Sigmoid colon (tissue), 7 donors: Measurements from ENCODE around the gene MEA1. TPM values are rescaled to one million over a fixed set of nuclear protein-coding genes. Genes with fewer than 3 reads are reported as not detected.

Experiments used
- DNase-seq: peaks from one replicate; pipeline ENCODE4 v3.0.0-alpha.2; 2019
- H3K27ac ChIP-seq, 4 donors: fragments of 200-600 bp; sonication (generic); one replicate each; pipeline ENCODE4 v1.5.1; 2016 to 2019; ENCODE audit warnings: mild to moderate bottlenecking in 1 of 4
- H3K27me3 ChIP-seq, 3 donors: fragments of 200-600 bp; sonication (generic); one replicate each; pipeline ENCODE4 v1.5.1; 2019; ENCODE audit warnings: mild to moderate bottlenecking in 1 of 3
- H3K36me3 ChIP-seq, 4 donors: fragments of 200-600 bp; sonication (generic); one replicate each; pipeline ENCODE4 v1.5.1; 2016 to 2019
- H3K4me1 ChIP-seq, 4 donors: fragments of 200-600 bp; sonication (generic); one replicate each; pipeline ENCODE4 v1.5.1; 2017 to 2019
- H3K4me3 ChIP-seq, 4 donors: fragments of 200-600 bp; sonication (generic); one replicate each; pipeline ENCODE4 v1.5.1; 2017 to 2019; ENCODE audit warnings: mild to moderate bottlenecking in 2 of 4, moderate library complexity in 1 of 4
- H3K9me3 ChIP-seq, 4 donors: fragments of 200-600 bp in 3 of 4; sonication (generic) in 3 of 4; one replicate each; pipeline versions ENCODE4 v1.5.1 to v1.6.1; 2013 to 2019
- CTCF ChIP-seq, 4 experiments: fragments of 450-650 bp in 3 of 4; fragments of 200-600 bp in 1 of 4; IDR thresholded peaks; one replicate each; pipeline ENCODE4 v1.5.1; 2016 to 2019; ENCODE audit warnings: antibody characterized with exemption in 4 of 4, mild to moderate bottlenecking in 3 of 4, moderate library complexity in 2 of 4
- EP300 ChIP-seq, 4 donors: sonication (generic); formaldehyde crosslinking; IDR thresholded peaks; one replicate each; pipeline ENCODE4 v1.6.1; 2017; ENCODE audit warnings: antibody characterized with exemption in 4 of 4
- POLR2A ChIP-seq, 2 donors: fragments of 450-650 bp; IDR thresholded peaks; one replicate each; pipeline ENCODE4 v1.6.1; 2016; ENCODE audit warnings: antibody characterized with exemption in 2 of 2, mild to moderate bottlenecking in 2 of 2, moderate library complexity in 2 of 2
- POLR2AphosphoS5 ChIP-seq, 4 donors: sonication (generic); formaldehyde crosslinking; IDR thresholded peaks; one replicate each; pipeline ENCODE4 v1.6.1; 2017; ENCODE audit warnings: antibody characterized with exemption in 4 of 4
- WGBS, 2 donors: extraction: QIAGEN DNeasy Blood & Tissue Kit; methylation state at CpG; one replicate each; pipeline ENCODE4 v1.1.7; 2013; 5-methylcytosine and 5-hydroxymethylcytosine counted together
- intact Hi-C: fragments of 100-400 bp; cut with DNase I; formaldehyde crosslinking; loops from one replicate; pipeline ENCODE4 v1.15.1; 2023
- polyA plus RNA-seq, 3 donors: library from polyadenylated mRNA; stranded (reverse); fragments of 200-250 nt; gene quantifications; one replicate each; pipeline ENCODE4 v1.2.3, GENCODE V29; 2013
- total RNA-seq, 4 donors: library from RNA; depleted of rRNA; stranded (reverse); fragments of >200 nt; gene quantifications; one replicate each; pipeline ENCODE4 v1.1.0, GENCODE V29; 2016
- donor health status: healthy with polysubstance abuse.
- donor health status: Bipolar disorder and iron deficiency.
- donor health status: healthy.

MEA1 gene
- total and polyA plus RNA-seq, 7 donors: 49.0 to 93.1 (median 73.8) TPM

GRCh38 chr6:43060034-43060754, 46.4 kb upstream of the MEA1 start:
- peak overlapping the region; percentile 74 to 97 (median 87) for H3K4me3 ChIP-seq
- H3K4me1 ChIP-seq: peaks cover 0 to 34% (median 21%) of the 10 kb centered on the region in 4 donors
- no peaks in the 10 kb centered on the region for H3K9me3 ChIP-seq
- H3K36me3 ChIP-seq: peaks cover 8 to 52% (median 12%) of the 10 kb centered on the region in 4 donors
- no peak for DNase-seq
- no peak for TF ChIP-seq EP300 (IDR thresholded peaks at IDR 0.05)
- peak in 1 of 2 donors; percentile 55 for TF ChIP-seq POLR2A (IDR thresholded peaks at IDR 0.05)
- 4 to 14% methylated on average over 15 of the region's 15 CpGs for WGBS, 2 donors
- peak overlapping the region; percentile 84 to 93 (median 90) for H3K27ac ChIP-seq
- intact Hi-C loops: no loop called here
- no peaks in the 10 kb centered on the region for H3K27me3 ChIP-seq

GRCh38 chr6:43059168-43060033, 45.7 kb upstream of the MEA1 start, which contains the start of the genes KLC4 and MRPL2:
Gene KLC4, plus strand, starts transcription at chr6:43059631. Its CDS starts 1,705 bp downstream, at chr6:43061336.
Gene MRPL2, minus strand, starts transcription at chr6:43059434. Its CDS starts 53 bp downstream, at chr6:43059381.
- H3K27ac ChIP-seq: peak within 1 kb of the TSS; percentile 84 to 93 (median 90)
- peak within 1 kb of the TSS; percentile 74 to 97 (median 87) for H3K4me3 ChIP-seq
- no peaks in the 10 kb centered on the region for H3K27me3 ChIP-seq
- H3K9me3 ChIP-seq: no peaks in the 10 kb centered on the region
- WGBS, 2 donors: 0% methylated on average over 64 of the region's 64 CpGs
- peaks cover 8 to 52% (median 12%) of the 10 kb centered on the region in 4 donors for H3K36me3 ChIP-seq
- peaks cover 0 to 36% (median 23%) of the 10 kb centered on the region in 4 donors for H3K4me1 ChIP-seq
- peak; percentile 99 for DNase-seq
- peak; percentile 83 to 87 for TF ChIP-seq POLR2A (IDR thresholded peaks at IDR 0.05)
- peak; percentile 91 to 96 (median 94) for TF ChIP-seq POLR2AphosphoS5 (IDR thresholded peaks at IDR 0.05)
- TF ChIP-seq CTCF (IDR thresholded peaks at IDR 0.05): no peak
- TF ChIP-seq EP300 (IDR thresholded peaks at IDR 0.05): peak in 1 of 4 donors; percentile 61
- intact Hi-C loops: loop anchor here (1.0 to 5.0 kb wide), 3 partner anchors 34 to 113 kb away; partner anchors contain the start of genes KLHDC3 and SRF

- H3K27me3 ChIP-seq: no peaks in the 10 kb centered on the region
- H3K9me3 ChIP-seq: no peaks in the 10 kb centered on the region
- H3K27ac ChIP-seq: peak overlapping the region; percentile 84 to 93 (median 90)
- DNase-seq: no peak
- H3K4me1 ChIP-seq: peaks cover 0 to 41% (median 27%) of the 10 kb centered on the region in 4 donors
- peak overlapping the region; percentile 74 to 97 (median 87) for H3K4me3 ChIP-seq
- peaks cover 8 to 45% (median 12%) of the 10 kb centered on the region in 4 donors for H3K36me3 ChIP-seq
- intact Hi-C loops: loop anchor here (2.0 to 5.0 kb wide), 2 partner anchors 44 to 114 kb away; partner anchors contain the start of genes KLHDC3 and SRF
- TF ChIP-seq CTCF (IDR thresholded peaks at IDR 0.05) (no peak), EP300 (IDR thresholded peaks at IDR 0.05) (no peak), POLR2AphosphoS5 (IDR thresholded peaks at IDR 0.05) (no peak), POLR2A (IDR thresholded peaks at IDR 0.05) (no peak)
- WGBS, 2 donors: 52 to 75% methylated on average over 1 of the region's 1 CpG
Measured at GRCh38 chr6:43058531-43058930, 44.8 kb upstream of the MEA1 start.

GRCh38 chr6:43055966-43056365, 42.2 kb upstream of the MEA1 start:
- DNase-seq: no peak
- intact Hi-C loops: loop anchor here (2.0 to 5.0 kb wide), 2 partner anchors 77 to 116 kb away; partner anchors contain the start of genes PEX6 and SRF
- TF ChIP-seq EP300 (IDR thresholded peaks at IDR 0.05) (no peak), CTCF (IDR thresholded peaks at IDR 0.05) (no peak), POLR2A (IDR thresholded peaks at IDR 0.05) (no peak), POLR2AphosphoS5 (IDR thresholded peaks at IDR 0.05) (no peak)
- H3K4me1 ChIP-seq: peaks cover 0 to 41% (median 31%) of the 10 kb centered on the region in 4 donors
- H3K27ac ChIP-seq: no peak overlapping the region
- no peaks in the 10 kb centered on the region for H3K27me3 ChIP-seq
- WGBS, 2 donors: 88 to 90% methylated on average over 8 of the region's 8 CpGs
- H3K36me3 ChIP-seq: peaks cover 3 to 32% (median 8%) of the 10 kb centered on the region in 4 donors
- H3K4me3 ChIP-seq: no peak overlapping the region
- no peaks in the 10 kb centered on the region for H3K9me3 ChIP-seq
